A549 (cell line): ENCODE data around the gene BEND7. TPM values are rescaled to one million over a fixed set of nuclear protein-coding genes. Genes with fewer than 3 reads are reported as not detected.

Experiments used
- ATAC-seq, 2 experiments: fragments of 200-7000 bp in 1 of 2; fragments of >200 bp in 1 of 2; cut with Nextera tagmentation in 1 of 2; cut with Tn5 transposase in 1 of 2; 3 replicates each; pipeline versions ENCODE4 v1.8.0 to v1.9.1; 2018 to 2020; ENCODE audit warnings: mild to moderate bottlenecking in 1 of 2, moderate library complexity in 1 of 2
- CTCF ChIA-PET: fragments of 300-600 bp; sonication (Branson Sonifier 250); formaldehyde crosslinking; extraction: SDS; loops from one replicate; lab custom pipeline; 2021; ENCODE audit warnings: antibody characterized with exemption, inconsistent platforms; lab: Yijun Ruan, JAX
- POLR2A ChIA-PET: fragments of 350-600 bp; formaldehyde crosslinking; extraction: SDS; loops from one replicate; lab custom pipeline; 2021; ENCODE audit warnings: antibody characterized with exemption, inconsistent platforms; lab: Yijun Ruan, JAX
- DNase-seq, 2 experiments: peaks; one replicate each; pipeline versions ENCODE4 v3.0.0 to v3.0.0-alpha.2; 2011 to 2016; ENCODE audit warnings: low read depth in 1 of 2, low spot score in 1 of 2
- FAIRE-seq: peaks from 2 replicates; lab custom pipeline; 2011; peaks lifted over from hg19 to GRCh38; lab: Jason Lieb, UNC
- H3K27ac ChIP-seq, 2 experiments: fragments of >200 bp; sonication (Bioruptor Twin); formaldehyde crosslinking; 3 replicates each; pipeline ENCODE4 v1.5.1; 2016 to 2017
- H3K4me1 ChIP-seq: fragments of >200 bp; sonication (Bioruptor Twin); formaldehyde crosslinking; 3 replicates; pipeline ENCODE4 v1.6.1; 2016
- H3K4me2 ChIP-seq: fragments of >200 bp; sonication (Bioruptor Twin); formaldehyde crosslinking; 3 replicates; pipeline ENCODE4 v1.6.1; 2016
- H3K4me3 ChIP-seq: fragments of >200 bp; sonication (Bioruptor Twin); formaldehyde crosslinking; 3 replicates; pipeline ENCODE4 v1.5.1; 2016
- H3K9me3 ChIP-seq: fragments of >200 bp; sonication (Bioruptor Twin); formaldehyde crosslinking; 3 replicates; pipeline ENCODE4 v1.6.1; 2016
- ATOH8 ChIP-seq: fragments of 250-450 bp; sonication (Bioruptor Pico); IDR thresholded peaks from 2 replicates; pipeline ENCODE4 v1.5.0; 2020; ENCODE audit warnings: low read depth, mild to moderate bottlenecking, moderate library complexity
- BCL3 ChIP-seq: fragments of >200 bp; sonication (Bioruptor Twin); formaldehyde crosslinking; IDR thresholded peaks from 3 replicates; pipeline ENCODE4 v1.6.1; 2016
- CBX2 ChIP-seq: fragments of 200-600 bp; sonication (generic); IDR thresholded peaks from 2 replicates; pipeline ENCODE4 v1.6.1; 2016; ENCODE audit warnings: low read depth, mild to moderate bottlenecking, borderline replicate concordance
- CBX8 ChIP-seq: fragments of 200-600 bp; sonication (generic); IDR thresholded peaks from 2 replicates; pipeline ENCODE4 v1.6.1; 2016
- CHD2 ChIP-seq: fragments of 150-350 bp; IDR thresholded peaks from 2 replicates; pipeline ENCODE4 v1.6.1; 2014; ENCODE audit warnings: low read length; ENCODE audit not compliant: partially characterized antibody
- CTCF ChIP-seq: fragments of >200 bp; sonication (Bioruptor Twin); formaldehyde crosslinking; IDR thresholded peaks from 3 replicates; pipeline ENCODE4 v1.5.1; 2016
- E2F6 ChIP-seq: IDR thresholded peaks from 2 replicates; pipeline ENCODE4 v1.6.1; 2012; ENCODE audit warnings: low read depth, borderline replicate concordance
- FOSB ChIP-seq: fragments of 250-450 bp; sonication (Bioruptor Pico); IDR thresholded peaks from 2 replicates; pipeline ENCODE4 v1.5.0; 2020; ENCODE audit warnings: mild to moderate bottlenecking, moderate library complexity
- FOSL2 ChIP-seq, 2 experiments: fragments of 450-650 bp in 1 of 2; fragments of >200 bp in 1 of 2; sonication (Bioruptor Twin) in 1 of 2; formaldehyde crosslinking; IDR thresholded peaks; 2 replicates each; pipeline versions ENCODE4 v1.5.0 to v1.6.1; 2016 to 2020; ENCODE audit warnings: mild to moderate bottlenecking in 1 of 2, moderate library complexity in 1 of 2
- FOXS1 ChIP-seq: fragments of 250-450 bp; sonication (Bioruptor Pico); IDR thresholded peaks from 2 replicates; pipeline ENCODE4 v1.5.0; 2020; ENCODE audit warnings: mild to moderate bottlenecking, moderate library complexity
- GATA3 ChIP-seq: IDR thresholded peaks from 2 replicates; pipeline ENCODE4 v1.6.1; 2012; ENCODE audit warnings: borderline replicate concordance
- HEYL ChIP-seq: fragments of 250-450 bp; sonication (Bioruptor Pico); IDR thresholded peaks from 2 replicates; pipeline ENCODE4 v1.8.0; 2021; ENCODE audit warnings: mild to moderate bottlenecking, moderate library complexity
- HMGXB4 ChIP-seq: fragments of 250-450 bp; sonication (Bioruptor Pico); IDR thresholded peaks from 2 replicates; pipeline ENCODE4 v1.5.0; 2021; ENCODE audit warnings: mild to moderate bottlenecking, moderate library complexity, borderline replicate concordance
- HOXA7 ChIP-seq: fragments of 250-450 bp; sonication (Bioruptor Pico); IDR thresholded peaks from 2 replicates; pipeline ENCODE4 v1.5.0; 2020; ENCODE audit warnings: mild to moderate bottlenecking, moderate library complexity
- HOXB13 ChIP-seq: fragments of 250-450 bp; sonication (Bioruptor Pico); IDR thresholded peaks from 2 replicates; pipeline ENCODE4 v1.5.0; 2020; ENCODE audit warnings: low read depth, mild to moderate bottlenecking, moderate library complexity
- JUN ChIP-seq, 2 experiments: fragments of >200 bp; sonication (Bioruptor Twin); formaldehyde crosslinking; IDR thresholded peaks; 2 replicates in 1 of 2; 3 replicates in 1 of 2; pipeline ENCODE4 v1.6.1; 2016 to 2017
- MAFK ChIP-seq: fragments of 450-650 bp; IDR thresholded peaks from 2 replicates; pipeline ENCODE4 v1.6.1; 2014; ENCODE audit not compliant: partially characterized antibody
- MAX ChIP-seq: IDR thresholded peaks from 2 replicates; pipeline ENCODE4 v1.6.1; 2012
- MYC ChIP-seq: IDR thresholded peaks from 2 replicates; pipeline ENCODE4 v1.6.1; 2012; ENCODE audit warnings: mild to moderate bottlenecking, inconsistent platforms, low read length, improper control_type of control experiment, borderline replicate concordance
- NPAS2 ChIP-seq: fragments of 250-450 bp; sonication (Bioruptor Pico); IDR thresholded peaks from 2 replicates; pipeline ENCODE4 v1.8.0; 2022; ENCODE audit warnings: mild to moderate bottlenecking, moderate library complexity, borderline replicate concordance
- PHF8 ChIP-seq: fragments of 200-600 bp; sonication (generic); IDR thresholded peaks from 2 replicates; pipeline ENCODE4 v1.6.1; 2016; ENCODE audit warnings: low read depth, mild to moderate bottlenecking, antibody characterized with exemption, moderate library complexity, borderline replicate concordance
- POLR2AphosphoS2 ChIP-seq: conservative IDR thresholded peaks from 2 replicates; pipeline ENCODE4 v1.6.1; 2012; ENCODE audit warnings: low read length, improper control_type of control experiment, inconsistent platforms
- RARB ChIP-seq: fragments of 250-450 bp; sonication (Bioruptor Pico); IDR thresholded peaks from 2 replicates; pipeline ENCODE4 v1.8.0; 2021; ENCODE audit warnings: mild to moderate bottlenecking, moderate library complexity
- TFCP2L1 ChIP-seq: fragments of 250-450 bp; sonication (Bioruptor Pico); IDR thresholded peaks from 2 replicates; pipeline ENCODE4 v1.5.0; 2021; ENCODE audit warnings: mild to moderate bottlenecking
- USF2 ChIP-seq: fragments of 450-650 bp; IDR thresholded peaks from 2 replicates; pipeline ENCODE4 v1.6.1; 2014; ENCODE audit warnings: antibody characterized with exemption
- ZFP36 ChIP-seq: fragments of 450-650 bp; IDR thresholded peaks from 2 replicates; pipeline ENCODE4 v1.6.1; 2014; ENCODE audit warnings: borderline replicate concordance; ENCODE audit not compliant: partially characterized antibody
- ZNF302 ChIP-seq: fragments of 250-450 bp; sonication (Bioruptor Pico); IDR thresholded peaks from 2 replicates; pipeline ENCODE4 v1.9.0; 2021; ENCODE audit warnings: inconsistent platforms, mild to moderate bottlenecking, moderate library complexity
- WGBS: methylation state at CpG from one replicate; pipeline ENCODE4 v1.1.6; 2017; ENCODE audit errors: missing lambda C conversion rate; 5-methylcytosine and 5-hydroxymethylcytosine counted together
- polyA plus RNA-seq, 4 experiments: library from polyadenylated mRNA; depleted of rRNA in 3 of 4; stranded (reverse); fragments of >200 nt; fragmentation: RNase III in 1 of 4; extraction: RNeasy Plus Mini Kit Qiagen cat#74134 plus additional on column Dnase treatment in 1 of 4; gene quantifications; 2 replicates in 3 of 4; 3 replicates in 1 of 4; pipeline ENCODE4 v1.2.3, GENCODE V29; 2011 to 2017

BEND7 gene
- polyA plus RNA-seq, 2 of the 4 experiments (the other 2 are of a cell fraction), result 7.9 to 12.2 TPM

- ChIA-PET POLR2A (no interaction called here), CTCF (interaction anchor here (0.7 to 1.5 kb wide), 4 partner anchors 12 to 146 kb away, joined by 3 to 5 read pairs (median 4); no protein-coding TSS in a partner anchor)
- no peak for FAIRE-seq
- DNase-seq, result no peak
- Histone ChIP-seq H3K27ac (no peak overlapping the region), H3K4me2 (no peak overlapping the region), H3K4me3 (no peak overlapping the region), H3K9me3 (no peaks in the 10 kb centered on the region), H3K4me1 (peaks cover 8% of the 10 kb centered on the region; the same call in 2 of the 3 replicates)
- 80% methylated on average over 8 of the region's 8 CpGs for WGBS
- ATAC-seq, result no peak
- TF ChIP-seq MAFK (no peak), CHD2 (no peak), USF2 (no peak), HOXA7 (no peak), TFCP2L1 (CRISPR knock-in tag) (no peak), MAX (no peak), GATA3 (no peak), ATOH8 (CRISPR knock-in tag) (no peak), NPAS2 (CRISPR knock-in tag) (no peak), BCL3 (no peak), PHF8 (no peak), POLR2AphosphoS2 (no peak), FOSL2 (IDR thresholded peaks at IDR 0.05) (no peak), FOSL2 (CRISPR knock-in tag; IDR thresholded peaks at IDR 0.05) (no peak), ZFP36 (no peak), CBX2 (no peak)
Measured at GRCh38 chr10:13496931-13497330, 31.9 kb downstream of the BEND7 start.

- POLR2A ChIA-PET, result no interaction called here
- Histone ChIP-seq H3K4me1 (peaks cover 8% of the 10 kb centered on the region; the same call in 2 of the 3 replicates), H3K27ac (no peak overlapping the region), H3K4me3 (no peak overlapping the region), H3K9me3 (no peaks in the 10 kb centered on the region), H3K4me2 (no peak overlapping the region)
- WGBS, result 89% methylated on average over 8 of the region's 8 CpGs
- no peak for DNase-seq
- ATAC-seq, result no peak
- FAIRE-seq, result no peak
- TF ChIP-seq FOSB (CRISPR knock-in tag) (no peak), RARB (CRISPR knock-in tag) (no peak), MYC (no peak), E2F6 (no peak), CTCF (no peak), HMGXB4 (no peak), HEYL (CRISPR knock-in tag) (no peak), HOXB13 (no peak), CBX8 (no peak), ZNF302 (CRISPR knock-in tag) (no peak), GATA3 (no peak), JUN (IDR thresholded peaks at IDR 0.05) (no peak), FOXS1 (CRISPR knock-in tag) (no peak), POLR2AphosphoS2 (no peak)
- CTCF ChIA-PET, result interaction anchor here (1.0 to 1.8 kb wide), 5 partner anchors 11 to 56 kb away, joined by 3 to 6 read pairs (median 5); no protein-coding TSS in a partner anchor
Measured at GRCh38 chr10:13496164-13496563, 32.6 kb downstream of the BEND7 start.
